NCI-H2107 treated with DMSO at 0.1 percent for 48 hours (cell line): ENCODE measurements around the gene MYO5C.
A peak's percentile ranks its signal among the peaks of the same experiment; 100 is the strongest.
"Not testable (repeated sequence)": the region's sequence is repeated elsewhere in the genome, so short reads cannot be mapped to it uniquely, and the experiment has no call there.

Source experiments
- DNase-seq: peaks from one replicate; lab custom pipeline; 2025; ENCODE audit not compliant: unreplicated experiment; lab: John Stamatoyannopoulos, UW

Gene MYO5C

GRCh38 chr15:52179278-52180195, 116.1 kb downstream of the MYO5C start:
- peak; percentile 32 for DNase-seq

GRCh38 chr15:52178765-52179164, 116.8 kb downstream of the MYO5C start:
- no peak for DNase-seq

DNA sequence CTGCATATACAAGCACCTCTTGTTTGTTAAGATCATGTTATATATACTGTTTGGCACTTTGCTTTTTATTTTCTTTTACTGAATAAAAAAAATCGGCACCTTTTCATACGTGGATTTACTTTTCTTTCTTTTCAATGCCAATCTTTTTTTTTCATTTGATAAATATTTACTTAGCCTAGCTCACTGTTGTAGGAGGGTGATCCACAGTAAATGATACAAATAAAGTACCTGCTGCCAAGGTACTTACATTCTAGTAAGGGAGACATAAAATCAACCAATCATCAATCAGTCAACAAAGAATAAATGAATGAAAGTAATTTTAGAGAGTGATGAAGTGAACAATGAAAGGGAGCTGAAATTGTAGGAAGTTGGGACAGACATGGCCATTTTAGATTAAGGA, 122.7 kb downstream of the MYO5C start:
- DNase-seq, result no peak

DNA sequence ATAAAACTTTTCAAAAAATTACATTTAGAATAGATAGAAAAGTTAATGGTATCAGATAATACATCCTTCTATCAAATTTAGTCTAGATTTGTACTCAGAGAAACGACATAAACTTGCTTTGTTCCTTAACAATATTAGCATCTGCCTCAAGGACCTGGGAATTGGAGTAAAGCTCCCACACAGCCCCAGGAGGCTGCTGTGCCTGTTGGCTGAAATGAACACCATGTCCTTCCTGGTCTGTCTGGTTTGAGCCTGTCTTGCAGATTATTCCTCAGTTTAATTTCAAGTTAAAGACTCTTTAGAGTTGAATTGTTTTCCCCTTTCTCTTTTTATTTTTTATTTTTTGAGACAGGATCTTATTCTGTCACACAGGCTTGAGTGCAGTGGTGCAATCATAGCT, 123.8 kb downstream of the MYO5C start:
- DNase-seq, result peak; percentile 2

DNA sequence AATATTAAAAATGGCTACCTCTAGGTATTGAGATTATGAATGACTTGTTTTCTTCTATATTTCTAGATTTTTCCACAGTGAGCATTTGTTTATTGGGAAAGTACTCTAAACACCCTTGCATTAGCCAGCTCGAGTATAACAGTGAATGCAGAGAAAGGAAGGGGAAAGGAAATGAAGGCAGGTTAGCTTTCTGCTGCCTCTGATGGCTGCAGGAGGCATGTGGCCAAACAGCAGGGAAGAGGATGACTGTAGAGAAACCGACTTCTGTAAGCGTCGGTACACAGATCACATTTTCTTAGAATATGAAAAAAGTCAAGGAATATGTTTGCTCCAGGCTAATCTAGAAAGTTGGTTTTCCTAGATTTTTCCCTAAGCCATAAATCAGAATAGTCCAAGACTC, 124.2 kb downstream of the MYO5C start:
- DNase-seq, result no peak

DNA sequence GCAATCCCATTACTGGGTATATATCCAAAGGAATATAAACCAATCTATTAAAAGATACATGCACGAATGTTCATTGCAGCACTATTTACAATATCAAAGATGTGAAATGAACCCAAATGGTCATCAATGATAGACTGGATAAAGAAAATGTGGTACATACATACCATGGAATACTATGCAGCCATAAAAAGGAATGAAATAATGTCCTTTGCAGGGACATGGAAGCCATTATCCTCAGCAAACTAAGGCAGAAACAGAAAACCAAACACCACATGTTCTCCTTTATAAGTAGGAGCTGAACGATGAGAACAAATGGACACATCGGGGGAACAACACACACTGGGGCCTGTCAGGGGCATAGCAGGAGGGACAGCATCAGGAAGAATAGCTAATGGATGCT, 125.4 kb downstream of the MYO5C start:
- not testable (repeated sequence) for DNase-seq

DNA sequence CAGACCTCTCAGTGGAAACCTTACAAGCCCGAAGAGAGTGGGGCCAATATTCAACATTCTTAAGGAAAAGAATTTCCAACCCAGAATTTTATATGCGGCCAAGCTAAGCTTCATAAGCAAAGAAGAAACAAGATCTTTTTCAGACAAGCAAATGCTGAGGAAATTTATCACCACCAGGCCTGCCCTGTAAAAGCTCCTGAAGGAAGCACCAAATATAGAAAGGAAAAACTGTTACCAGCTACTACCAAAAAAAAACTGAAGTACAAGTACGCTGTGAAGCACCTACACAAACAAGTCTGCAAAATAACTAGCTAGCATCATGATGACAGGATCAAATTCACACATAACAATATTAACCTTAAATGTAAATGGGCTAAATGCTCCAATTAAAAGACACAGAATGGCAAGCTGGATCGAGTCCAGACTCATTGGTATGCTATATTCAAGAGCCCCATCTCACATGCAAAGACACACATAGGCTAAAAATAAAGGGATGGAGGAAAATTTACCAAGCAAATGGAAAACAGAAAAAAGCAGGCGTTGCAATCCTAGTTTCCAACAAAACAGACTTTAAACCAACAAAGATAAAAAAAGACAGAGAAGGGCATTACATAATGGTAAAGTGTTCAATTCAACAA, 130.0 kb downstream of the MYO5C start:
- peak; percentile 17 for DNase-seq

DNA sequence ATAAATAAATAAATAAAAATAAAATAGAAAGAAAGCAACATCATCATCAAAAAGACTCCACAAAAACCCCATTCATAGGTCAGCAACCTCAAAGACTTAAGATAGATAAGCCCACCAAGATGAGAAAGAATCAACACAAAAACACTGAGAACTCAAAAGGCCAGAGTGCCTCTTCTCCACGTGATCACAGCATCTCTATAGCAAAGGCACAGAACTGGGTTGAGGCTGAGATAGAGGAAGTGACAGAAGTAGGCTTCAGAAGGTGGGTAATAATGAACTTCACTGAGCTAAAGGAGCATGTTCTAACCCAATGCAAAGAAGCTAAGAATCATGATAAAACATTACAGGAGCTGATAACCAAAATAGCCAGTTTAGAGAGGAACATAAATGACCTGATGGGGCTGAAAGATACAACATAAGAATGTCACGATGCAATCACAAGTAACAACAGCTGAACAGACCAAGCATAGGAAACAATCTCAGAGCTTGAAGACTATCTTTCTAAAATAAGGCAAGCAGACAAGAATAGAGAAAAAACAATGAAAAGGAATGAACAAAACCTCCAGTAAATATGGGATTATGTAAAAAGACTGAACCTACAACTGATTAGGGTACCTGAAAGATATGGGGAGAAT, 130.9 kb downstream of the MYO5C start:
- DNase-seq, result no peak

DNA sequence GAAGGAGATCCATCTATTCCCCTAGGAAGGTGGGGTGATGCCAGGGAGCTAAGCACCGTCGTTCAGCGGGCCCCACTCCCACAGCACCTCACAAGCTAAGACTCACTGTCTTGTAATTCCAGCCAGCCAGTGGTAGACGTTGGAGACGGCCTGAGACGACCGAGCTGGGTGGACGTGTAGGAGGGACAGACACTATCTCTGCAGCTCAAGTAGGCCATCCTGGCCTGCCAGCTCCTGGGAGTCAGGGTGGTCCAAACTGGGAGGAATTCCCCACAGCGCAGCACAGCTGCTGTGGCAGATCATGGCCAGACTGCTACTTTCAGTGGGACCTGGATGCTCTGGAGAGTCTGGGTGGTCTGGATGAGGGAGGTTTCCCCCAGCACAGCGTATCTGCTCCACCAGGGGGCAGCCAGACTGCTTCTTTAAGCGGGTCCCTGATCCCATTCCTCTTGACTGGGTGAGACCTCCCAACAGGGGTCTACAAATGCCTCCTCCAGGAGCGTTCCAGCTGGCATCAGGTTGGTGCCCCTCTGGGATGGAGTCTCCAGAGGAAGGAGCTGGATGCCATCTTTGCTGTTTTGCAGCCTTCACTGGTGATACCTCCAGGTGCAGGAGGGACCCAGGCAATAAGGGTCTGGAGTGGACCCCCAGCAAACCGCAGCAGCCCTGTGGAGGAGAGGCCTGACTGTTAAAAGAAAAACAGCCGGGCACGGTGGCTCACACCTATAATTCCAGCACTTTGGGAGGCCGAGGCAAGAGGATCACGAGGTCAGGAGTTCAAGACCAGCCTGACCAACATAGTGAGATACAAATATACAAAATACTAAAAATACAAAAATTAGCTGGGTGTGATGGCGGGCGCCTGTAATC, 132.0 kb downstream of the MYO5C start:
- no peak for DNase-seq

GRCh38 chr15:52162876-52163275, 132.7 kb downstream of the MYO5C start:
- no peak for DNase-seq

GRCh38 chr15:52162260-52162659, 133.3 kb downstream of the MYO5C start:
- DNase-seq, result no peak

DNA sequence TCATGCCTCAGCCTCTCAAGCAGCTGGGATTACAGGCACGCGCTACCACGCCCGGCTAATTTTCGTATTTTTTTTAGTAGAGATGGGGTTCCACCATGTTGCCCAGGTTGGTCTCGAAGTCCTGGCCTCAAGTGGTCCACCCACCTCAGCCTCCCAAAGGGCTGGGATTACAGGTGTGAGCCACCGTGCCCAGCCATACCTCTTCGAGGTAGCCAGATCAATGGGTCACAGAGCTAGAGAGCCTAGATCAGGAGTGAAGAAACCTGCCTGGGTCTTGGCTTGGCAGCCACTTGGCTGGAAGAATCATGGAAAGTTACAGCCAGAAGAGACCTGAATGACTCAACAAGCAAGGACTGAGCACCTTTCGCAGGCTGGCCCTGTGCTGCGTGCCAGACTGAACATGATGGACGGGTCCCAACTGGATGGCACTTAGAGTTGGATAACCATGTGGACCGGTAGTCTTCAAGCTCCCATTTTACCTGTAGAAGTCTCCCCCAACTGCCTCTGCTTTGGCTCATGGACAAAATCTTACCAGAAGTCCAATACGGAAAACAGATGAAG, 134.1 kb downstream of the MYO5C start:
- no peak for DNase-seq

DNA sequence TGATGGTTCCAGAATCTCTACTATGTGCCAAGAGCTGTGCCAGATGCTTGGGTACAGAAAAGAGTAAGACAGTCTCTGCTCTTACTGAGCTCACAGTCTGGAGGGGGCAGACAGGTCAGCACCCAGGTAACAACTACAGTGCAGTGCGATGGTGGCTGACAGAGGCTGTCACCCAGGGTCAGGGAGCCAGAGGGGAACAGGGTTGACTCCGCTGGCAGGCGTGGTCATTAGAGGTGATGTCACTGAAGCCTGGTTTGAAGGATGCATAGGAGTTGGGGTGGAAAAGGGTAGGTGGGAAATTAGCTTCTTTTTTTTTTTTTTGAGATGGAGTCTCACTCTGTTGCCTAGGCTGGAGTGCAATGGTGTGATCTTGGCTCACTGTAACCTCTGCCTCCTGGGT, 136.0 kb downstream of the MYO5C start:
- DNase-seq, result no peak

DNA sequence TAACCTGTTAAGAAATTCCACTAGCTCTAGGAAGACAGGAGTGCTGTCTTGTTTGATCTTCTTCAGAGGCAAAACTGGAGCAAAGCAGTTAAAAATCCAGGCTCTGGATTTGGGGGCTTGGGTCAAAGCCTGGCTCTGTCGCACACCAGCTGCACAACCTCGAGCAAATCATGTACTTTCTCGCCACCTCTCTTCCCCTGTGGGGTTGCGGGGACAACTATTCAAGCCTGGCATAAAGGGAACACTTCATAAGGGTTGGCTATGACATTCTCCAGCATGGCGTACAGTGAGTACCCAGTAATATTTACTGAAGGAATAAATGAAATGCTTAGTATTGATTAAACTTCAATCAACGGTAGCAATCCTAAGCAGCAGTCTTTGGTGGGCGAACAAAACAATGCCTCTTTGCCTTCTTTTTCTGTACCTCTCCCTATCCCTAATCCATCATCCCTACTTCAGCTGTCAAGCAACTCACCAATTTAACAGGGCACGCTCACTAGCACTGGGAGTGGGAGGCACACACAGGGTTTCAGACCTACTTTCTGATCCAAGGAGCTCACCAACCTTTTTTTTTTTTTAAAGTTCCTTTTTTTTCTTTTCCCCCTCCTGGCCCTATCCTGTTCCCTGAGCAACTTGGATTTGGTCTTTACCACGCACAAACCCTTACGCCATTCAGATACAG, 137.4 kb downstream of the MYO5C start:
- DNase-seq, result no peak

DNA sequence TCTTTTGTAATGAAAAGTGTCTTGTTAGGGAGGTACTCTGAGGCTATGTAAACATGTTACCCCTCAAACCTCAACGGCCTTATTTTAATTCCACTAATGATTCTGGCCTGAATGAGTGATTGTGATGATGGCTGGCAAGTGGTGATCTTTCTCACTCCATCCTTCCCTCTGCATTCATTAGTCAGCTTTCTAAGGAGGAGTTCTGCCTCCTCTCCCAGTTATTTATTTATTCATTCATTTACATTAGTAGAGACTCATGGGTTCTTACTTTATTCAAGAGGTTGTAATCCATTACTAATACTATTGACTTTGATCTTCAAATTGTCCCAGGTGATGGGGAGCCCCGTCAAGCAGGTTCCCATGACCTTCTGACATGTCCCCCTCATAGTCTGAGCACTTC, 139.7 kb downstream of the MYO5C start:
- no peak for DNase-seq

DNA sequence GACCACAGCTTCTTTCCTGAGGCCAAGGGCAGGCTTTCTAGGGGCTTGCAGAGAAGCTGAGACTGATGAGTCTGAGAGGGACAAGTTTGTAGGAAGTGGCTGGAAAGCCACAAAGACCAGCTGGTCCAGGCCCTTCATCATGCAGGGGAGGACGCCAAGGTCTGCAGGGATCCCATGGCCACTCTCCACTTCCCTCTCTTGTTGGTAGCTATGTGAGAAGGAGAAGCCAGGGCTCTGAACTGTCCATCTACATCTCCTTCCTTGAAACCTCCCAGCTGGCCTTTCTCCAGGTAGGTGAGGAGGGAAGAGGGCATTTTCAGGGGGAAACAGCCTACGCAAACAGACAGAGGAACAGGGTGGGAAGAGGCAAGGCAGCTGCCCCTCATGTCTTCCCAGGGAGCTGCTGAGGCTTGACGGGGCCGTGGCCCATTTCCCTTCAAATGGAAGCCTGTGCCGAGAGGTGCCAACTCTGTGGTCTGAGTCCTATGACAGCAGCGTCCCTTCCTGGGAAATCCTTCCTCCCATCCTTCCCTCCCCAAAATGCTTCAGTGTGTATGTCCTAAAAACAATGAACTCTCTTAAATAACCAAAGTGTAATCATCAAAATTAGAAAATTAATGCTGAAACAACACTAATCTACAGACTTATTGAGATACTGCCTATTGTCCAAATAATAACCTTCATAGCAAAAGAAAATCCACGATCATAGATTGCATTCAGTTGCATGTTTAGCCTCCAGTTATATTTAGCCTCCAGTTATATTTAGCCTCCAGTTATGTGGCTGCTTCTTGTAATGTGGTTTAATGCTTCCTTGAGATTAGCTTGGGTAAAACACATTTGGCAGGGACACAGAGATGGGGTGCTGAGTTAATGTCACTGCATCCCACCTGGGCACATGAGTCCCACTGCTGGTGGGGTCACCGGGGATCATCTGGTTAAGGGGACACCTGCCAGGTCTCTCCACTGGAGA, 140.4 kb downstream of the MYO5C start:
- DNase-seq, result no peak

- no peak for DNase-seq
These were observed 141.4 kb downstream of the MYO5C start for GRCh38 chr15:52153900-52154895.

DNA sequence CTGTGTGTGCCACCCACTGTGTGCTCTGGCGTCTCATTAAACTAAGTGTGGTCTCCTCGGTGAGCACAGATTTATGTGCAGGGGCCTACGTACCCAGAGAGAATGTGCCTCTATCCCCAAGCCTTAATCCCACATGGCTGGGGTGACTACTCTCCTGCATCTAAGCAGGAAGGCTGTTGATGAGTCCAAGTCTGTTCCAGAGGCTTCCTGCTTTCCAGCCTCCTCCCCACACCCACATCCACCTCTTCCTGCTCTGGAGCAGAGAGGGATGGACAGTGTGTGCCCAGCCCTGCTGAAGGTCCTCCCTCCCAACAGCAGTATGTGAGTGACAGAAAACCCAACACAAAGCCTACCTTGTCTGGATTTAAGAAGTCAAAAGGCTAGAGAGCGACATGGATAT, 144.3 kb downstream of the MYO5C start:
- no peak for DNase-seq
